Liver (tissue), 3 donors: ENCODE data around the gene BDH1.

ENCODE experiments used
- CTCF ChIP-seq: fragments of 150-350 bp; IDR thresholded peaks from 2 replicates; pipeline ENCODE4 v1.5.1; 2017; ENCODE audit warnings: improper control_type of control experiment, low read depth, low read length; ENCODE audit not compliant: missing input control
- GABPA ChIP-seq, 2 donors: IDR thresholded peaks in 1 of 2; conservative IDR thresholded peaks in 1 of 2; 2 replicates each; pipeline ENCODE4 v1.6.1; 2016; ENCODE audit warnings: antibody characterized with exemption in 2 of 2, mild to moderate bottlenecking in 1 of 2, moderate library complexity in 1 of 2
- RAD21 ChIP-seq, 2 donors: IDR thresholded peaks; 2 replicates each; pipeline ENCODE4 v1.6.1; 2016; ENCODE audit warnings: antibody characterized with exemption in 2 of 2, mild to moderate bottlenecking in 2 of 2
- donor health status: healthy.
- donor health status: healthy.

- TF ChIP-seq CTCF (no peak), RAD21 (IDR thresholded peaks at IDR 0.05) (peak; percentile 9 to 44), GABPA (IDR thresholded peaks at IDR 0.05 in 1 of 2, conservative IDR thresholded peaks at IDR 0.05 in 1 of 2) (no peak)
These were observed 3.9 kb upstream of the BDH1 start for GRCh38 chr3:197559651-197560050.
